ENCODE data around the gene TFIP11.

The TFIP11 gene

DNA sequence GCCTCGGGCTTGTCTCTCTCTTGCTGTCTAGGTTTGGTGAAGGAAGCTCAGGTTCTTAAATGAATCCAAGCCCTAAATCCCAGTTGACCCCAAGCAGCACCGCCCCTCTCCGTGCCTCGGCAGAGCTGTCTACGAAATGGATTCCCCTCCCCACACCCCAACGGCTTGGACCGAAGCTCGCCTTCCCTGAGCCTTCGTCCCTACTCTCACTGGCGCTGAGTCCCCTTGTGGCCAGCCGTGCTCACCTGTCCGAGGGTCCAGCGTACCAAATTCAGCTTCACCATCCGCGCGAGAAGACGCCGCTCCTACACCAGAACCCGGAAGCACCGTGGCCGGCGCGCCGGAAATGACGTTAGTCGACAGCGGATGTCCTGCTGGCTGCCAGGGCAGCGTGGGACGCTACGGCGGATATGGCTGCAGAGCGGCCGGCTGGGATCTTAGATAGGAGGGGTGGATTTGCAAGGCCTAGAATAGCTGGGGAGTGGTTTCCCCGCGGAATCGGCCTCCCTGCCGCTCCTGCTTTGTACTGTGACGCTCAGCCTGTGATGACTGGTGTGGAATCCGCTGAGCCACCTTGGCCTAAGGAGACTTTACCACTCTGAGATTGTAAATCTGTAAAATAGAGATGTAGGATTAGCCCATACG is at the start of gene TFIP11:
Gene TFIP11 (minus strand): TSS at position 325 of the 645 bp plus-strand sequence. CDS start 2,201 bp downstream, outside the sequence.
- peak within 1 kb of the TSS; percentile 98 for H3K4me3 ChIP-seq (ENCODE audit: low read length)
- H3K9ac ChIP-seq (ENCODE audit: low read length): peak within 1 kb of the TSS; percentile 97
- H3K36me3 ChIP-seq (ENCODE audit: control insufficient read depth, insufficient read depth, low read length, severe bottlenecking): peaks cover 29% of the 10 kb centered on the region
- H3K9me3 ChIP-seq (ENCODE audit: control insufficient read depth, low read length): no peaks in the 10 kb centered on the region
- H3K27me3 ChIP-seq (replicated peaks; ENCODE audit: control insufficient read depth, insufficient read depth, low read length): no peaks in the 10 kb centered on the region
- peaks cover 23% of the 10 kb centered on the region for H3K4me1 ChIP-seq (ENCODE audit: control insufficient read depth, insufficient read depth, low read length)
- DNase-seq (ENCODE audit: low read depth): peak; percentile 97

DNA sequence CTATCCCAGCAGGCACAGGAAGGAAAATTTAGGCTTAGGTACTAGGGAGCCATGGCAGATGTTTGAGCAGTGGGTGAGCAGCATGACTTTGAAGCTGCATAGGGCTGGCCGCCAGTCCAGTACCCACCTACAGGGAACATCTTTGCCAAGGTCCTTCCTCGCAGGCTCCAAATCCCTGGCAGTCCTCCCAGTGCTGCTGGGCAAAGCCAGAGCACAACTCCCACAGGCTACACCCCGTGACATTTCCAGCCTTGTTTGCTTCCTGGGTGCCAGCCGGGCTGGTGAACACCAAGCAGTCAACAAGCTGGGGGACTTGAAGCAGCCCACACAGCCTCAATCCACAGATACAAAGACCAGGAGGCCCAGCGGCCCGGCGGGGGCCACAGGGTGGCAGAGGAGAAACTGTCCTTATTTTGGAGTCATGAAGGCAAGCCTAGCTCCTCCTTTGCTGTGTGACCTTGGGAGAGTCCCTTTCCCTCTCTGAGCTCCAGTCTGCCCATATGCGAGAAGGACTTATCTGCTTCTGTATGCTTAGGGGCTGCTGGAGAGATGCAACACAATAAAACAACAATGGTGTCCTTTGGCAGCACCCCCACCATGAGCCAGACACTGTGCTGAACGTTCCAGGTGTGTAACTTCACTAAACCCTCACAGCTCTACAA is 49.6 kb upstream of the TFIP11 start:
- H3K9me3 ChIP-seq (ENCODE audit: control insufficient read depth, low read length): no peaks in the 10 kb centered on the region
- H3K27me3 ChIP-seq (replicated peaks; ENCODE audit: control insufficient read depth, insufficient read depth, low read length): no peaks in the 10 kb centered on the region
- no peak overlapping the region for H3K9ac ChIP-seq (ENCODE audit: low read length)
- H3K36me3 ChIP-seq (ENCODE audit: control insufficient read depth, insufficient read depth, low read length, severe bottlenecking): no peaks in the 10 kb centered on the region
- H3K4me3 ChIP-seq (ENCODE audit: low read length): no peak overlapping the region
- no peak for DNase-seq (ENCODE audit: low read depth)
- H3K4me1 ChIP-seq (ENCODE audit: control insufficient read depth, insufficient read depth, low read length): peaks cover 11% of the 10 kb centered on the region

DNA sequence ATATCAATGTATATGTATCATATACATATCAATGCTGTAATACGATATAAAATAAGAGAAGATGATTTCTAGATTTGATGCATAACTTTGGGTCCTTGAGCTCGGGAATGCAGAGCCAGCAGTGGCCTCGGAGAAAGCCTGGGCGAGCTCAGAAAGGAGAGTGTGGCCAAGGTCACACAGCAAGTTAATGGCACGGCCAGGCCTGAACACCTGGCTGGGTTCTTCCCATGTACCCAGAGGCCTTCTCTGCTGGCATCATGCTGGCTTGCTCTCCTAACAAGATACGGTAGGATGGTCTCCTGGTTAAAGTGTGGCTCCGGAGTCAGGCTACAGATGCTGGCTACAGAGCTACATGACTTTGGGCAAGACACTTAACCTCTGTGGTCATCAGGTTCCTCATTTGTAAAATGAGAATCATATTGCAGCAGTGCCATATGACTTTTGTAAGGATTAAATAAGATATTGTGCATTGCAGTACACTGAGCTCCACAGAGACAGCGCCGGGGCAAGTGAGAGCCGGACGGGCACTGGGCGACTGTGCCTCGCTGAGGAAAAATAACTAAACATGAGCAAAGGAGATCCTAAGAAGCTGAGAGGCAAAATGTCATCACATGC is 47.8 kb upstream of the TFIP11 start:
- no peak for DNase-seq (ENCODE audit: low read depth)

DNA sequence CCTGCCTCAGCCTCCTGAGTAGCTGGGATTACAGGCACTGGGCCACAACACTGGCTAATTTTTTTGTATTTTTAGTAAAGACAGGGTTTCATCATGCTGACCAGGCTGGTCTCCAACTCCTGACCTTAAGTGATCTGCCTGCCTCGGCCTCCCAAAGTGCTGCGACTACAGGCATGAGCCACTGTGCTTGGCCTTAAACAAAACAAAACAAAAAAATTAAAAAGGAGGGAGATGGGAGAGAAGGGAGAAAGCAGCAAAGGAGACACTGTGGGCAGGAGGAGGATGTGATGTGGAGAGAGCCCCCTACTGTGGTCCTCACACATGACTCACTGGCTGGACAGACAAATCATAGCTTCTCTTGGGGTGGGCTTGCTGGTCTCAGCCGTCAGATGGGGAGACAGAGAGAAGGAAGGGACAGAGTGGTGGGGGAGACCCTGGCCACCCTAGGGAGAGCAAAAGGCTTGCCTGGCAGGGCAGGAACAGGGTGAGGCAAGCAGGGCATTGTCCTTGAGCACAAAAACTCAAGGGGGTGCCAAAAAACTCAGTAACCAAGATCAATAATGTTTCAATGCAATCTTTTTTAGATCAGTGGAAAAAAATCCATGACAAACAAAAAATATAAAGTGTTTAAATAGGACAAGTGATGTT is 46.1 kb upstream of the TFIP11 start:
- H3K9ac ChIP-seq (ENCODE audit: low read length): peak overlapping the region; percentile 69
- DNase-seq (ENCODE audit: low read depth): peak; percentile 18

More for the DNA sequence above, 47.8 kb upstream of the TFIP11 start:
- H3K36me3 ChIP-seq (ENCODE audit: control insufficient read depth, insufficient read depth, low read length, severe bottlenecking): no peaks in the 10 kb centered on the region
- no peaks in the 10 kb centered on the region for H3K9me3 ChIP-seq (ENCODE audit: control insufficient read depth, low read length)
- H3K4me1 ChIP-seq (ENCODE audit: control insufficient read depth, insufficient read depth, low read length): peaks cover 11% of the 10 kb centered on the region
- no peak overlapping the region for H3K4me3 ChIP-seq (ENCODE audit: low read length)
- H3K9ac ChIP-seq (ENCODE audit: low read length): no peak overlapping the region
- H3K27me3 ChIP-seq (replicated peaks; ENCODE audit: control insufficient read depth, insufficient read depth, low read length): no peaks in the 10 kb centered on the region

DNA sequence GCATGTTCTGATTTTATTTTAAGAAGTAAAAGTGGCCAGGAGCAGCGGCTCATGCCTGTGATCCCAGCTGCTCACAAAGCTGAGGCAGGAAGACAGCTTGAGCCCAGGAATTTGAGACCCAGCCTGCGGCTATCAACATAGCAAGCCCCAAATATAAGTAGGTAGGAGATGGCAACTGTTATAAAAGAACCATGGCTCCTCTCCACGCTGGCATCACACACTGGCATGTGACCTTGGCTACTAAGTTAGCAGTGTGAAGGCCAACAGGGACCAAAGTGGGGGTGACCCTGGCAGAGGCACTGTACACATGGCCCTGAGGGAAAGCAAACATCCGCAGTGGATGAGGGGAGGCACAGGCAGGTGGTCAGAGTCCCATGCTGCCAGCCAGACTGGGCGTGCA is 44.6 kb upstream of the TFIP11 start:
- Histone ChIP-seq H3K27me3 (replicated peaks; ENCODE audit: control insufficient read depth, insufficient read depth, low read length) (no peaks in the 10 kb centered on the region), H3K9me3 (ENCODE audit: control insufficient read depth, low read length) (no peaks in the 10 kb centered on the region), H3K9ac (ENCODE audit: low read length) (no peak overlapping the region), H3K4me3 (ENCODE audit: low read length) (no peak overlapping the region), H3K4me1 (ENCODE audit: control insufficient read depth, insufficient read depth, low read length) (peaks cover 23% of the 10 kb centered on the region), H3K36me3 (ENCODE audit: control insufficient read depth, insufficient read depth, low read length, severe bottlenecking) (no peaks in the 10 kb centered on the region)
- DNase-seq (ENCODE audit: low read depth): no peak

More for the DNA sequence above, 46.1 kb upstream of the TFIP11 start:
- Histone ChIP-seq H3K4me3 (ENCODE audit: low read length) (peak overlapping the region; percentile 66), H3K27me3 (replicated peaks; ENCODE audit: control insufficient read depth, insufficient read depth, low read length) (no peaks in the 10 kb centered on the region), H3K4me1 (ENCODE audit: control insufficient read depth, insufficient read depth, low read length) (peaks cover 12% of the 10 kb centered on the region), H3K36me3 (ENCODE audit: control insufficient read depth, insufficient read depth, low read length, severe bottlenecking) (no peaks in the 10 kb centered on the region), H3K9me3 (ENCODE audit: control insufficient read depth, low read length) (no peaks in the 10 kb centered on the region)

DNA sequence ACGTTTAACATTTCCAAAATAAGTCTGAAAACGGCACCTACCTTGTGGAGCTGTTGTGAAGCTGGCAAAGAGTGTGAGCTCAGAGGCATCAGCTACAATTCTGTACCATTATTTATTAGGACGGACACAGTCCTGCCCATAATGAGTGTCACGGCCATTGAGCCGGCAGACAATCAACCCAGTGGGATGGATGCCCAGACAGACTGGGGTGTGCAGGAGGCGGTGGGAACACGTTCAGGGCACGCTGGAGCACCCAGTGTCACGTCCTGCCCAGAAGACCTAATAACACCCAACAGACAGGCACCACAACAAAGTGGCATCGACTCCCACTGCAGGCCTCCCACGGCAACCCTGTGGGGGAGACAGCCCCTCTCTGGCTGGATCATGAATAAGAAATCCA is 43.2 kb upstream of the TFIP11 start:
- no peak overlapping the region for H3K9ac ChIP-seq (ENCODE audit: low read length)

DNA sequence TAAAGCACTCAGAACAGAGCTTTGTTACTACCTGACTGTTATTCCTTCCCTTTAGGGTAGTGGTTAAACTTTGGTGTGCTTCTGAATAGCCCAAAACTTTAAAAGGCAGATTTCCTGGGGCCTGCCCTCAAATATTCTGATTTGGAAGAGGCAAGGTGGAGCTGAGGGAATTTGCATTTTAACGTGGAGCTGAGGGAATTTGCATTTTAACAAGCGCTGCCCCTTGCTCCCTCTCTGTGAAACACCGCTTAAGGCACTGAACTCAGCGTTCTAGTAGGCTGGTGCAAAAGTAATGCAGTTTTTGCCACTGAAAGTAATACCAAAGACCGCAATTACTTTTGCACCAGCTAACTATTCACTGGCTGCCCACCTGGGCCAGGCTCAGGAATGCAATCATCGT is 42.7 kb upstream of the TFIP11 start:
- no peak for DNase-seq (ENCODE audit: low read depth)

More for the DNA sequence above, 43.2 kb upstream of the TFIP11 start:
- Histone ChIP-seq H3K27me3 (replicated peaks; ENCODE audit: control insufficient read depth, insufficient read depth, low read length) (no peaks in the 10 kb centered on the region), H3K36me3 (ENCODE audit: control insufficient read depth, insufficient read depth, low read length, severe bottlenecking) (no peaks in the 10 kb centered on the region), H3K4me3 (ENCODE audit: low read length) (no peak overlapping the region), H3K4me1 (ENCODE audit: control insufficient read depth, insufficient read depth, low read length) (peaks cover 33% of the 10 kb centered on the region), H3K9me3 (ENCODE audit: control insufficient read depth, low read length) (no peaks in the 10 kb centered on the region)
- no peak for DNase-seq (ENCODE audit: low read depth)

DNA sequence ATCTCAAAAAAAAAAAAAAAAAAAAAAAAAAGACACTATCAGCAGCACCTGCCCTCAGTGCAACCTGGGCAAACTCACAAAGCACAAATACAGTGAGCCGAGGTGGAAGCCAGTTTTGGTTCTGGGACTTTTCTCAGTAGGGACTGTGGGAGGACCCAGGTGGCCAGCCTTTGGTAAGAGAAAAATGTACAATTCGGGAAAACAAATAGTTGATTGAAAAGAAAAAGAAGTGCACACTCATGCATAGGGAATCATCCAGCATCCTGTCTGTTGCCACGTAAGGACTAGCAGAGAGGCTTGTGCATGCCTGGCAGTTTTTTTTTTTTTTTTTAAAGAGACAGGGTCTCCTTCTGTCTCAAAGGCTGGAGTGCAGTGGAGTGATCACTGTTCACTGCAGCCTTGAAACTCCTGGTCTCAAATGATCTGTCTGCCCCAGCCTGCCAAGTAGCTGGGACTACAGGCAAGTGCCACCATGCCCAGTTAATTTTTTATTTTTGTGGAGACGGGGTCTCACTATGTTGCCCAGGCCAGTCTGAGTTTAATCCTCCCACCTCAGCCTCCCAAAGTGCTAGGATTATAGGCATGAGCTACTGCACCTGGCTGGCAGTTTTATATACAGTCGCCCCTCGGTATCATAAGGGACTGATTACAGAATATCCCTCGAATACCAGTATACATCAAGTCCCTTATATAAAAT is 40.9 kb upstream of the TFIP11 start:
- Histone ChIP-seq H3K4me1 (ENCODE audit: control insufficient read depth, insufficient read depth, low read length) (peaks cover 32% of the 10 kb centered on the region), H3K9me3 (ENCODE audit: control insufficient read depth, low read length) (no peaks in the 10 kb centered on the region), H3K36me3 (ENCODE audit: control insufficient read depth, insufficient read depth, low read length, severe bottlenecking) (no peaks in the 10 kb centered on the region), H3K9ac (ENCODE audit: low read length) (peak overlapping the region; percentile 51), H3K27me3 (replicated peaks; ENCODE audit: control insufficient read depth, insufficient read depth, low read length) (no peaks in the 10 kb centered on the region), H3K4me3 (ENCODE audit: low read length) (no peak overlapping the region)
- peak; percentile 63 for DNase-seq (ENCODE audit: low read depth)

More for the DNA sequence above, 42.7 kb upstream of the TFIP11 start:
- no peak overlapping the region for H3K9ac ChIP-seq (ENCODE audit: low read length)
- no peaks in the 10 kb centered on the region for H3K9me3 ChIP-seq (ENCODE audit: control insufficient read depth, low read length)
- H3K4me3 ChIP-seq (ENCODE audit: low read length): no peak overlapping the region
- H3K4me1 ChIP-seq (ENCODE audit: control insufficient read depth, insufficient read depth, low read length): peaks cover 38% of the 10 kb centered on the region
- H3K36me3 ChIP-seq (ENCODE audit: control insufficient read depth, insufficient read depth, low read length, severe bottlenecking): no peaks in the 10 kb centered on the region
- no peaks in the 10 kb centered on the region for H3K27me3 ChIP-seq (replicated peaks; ENCODE audit: control insufficient read depth, insufficient read depth, low read length)

DNA sequence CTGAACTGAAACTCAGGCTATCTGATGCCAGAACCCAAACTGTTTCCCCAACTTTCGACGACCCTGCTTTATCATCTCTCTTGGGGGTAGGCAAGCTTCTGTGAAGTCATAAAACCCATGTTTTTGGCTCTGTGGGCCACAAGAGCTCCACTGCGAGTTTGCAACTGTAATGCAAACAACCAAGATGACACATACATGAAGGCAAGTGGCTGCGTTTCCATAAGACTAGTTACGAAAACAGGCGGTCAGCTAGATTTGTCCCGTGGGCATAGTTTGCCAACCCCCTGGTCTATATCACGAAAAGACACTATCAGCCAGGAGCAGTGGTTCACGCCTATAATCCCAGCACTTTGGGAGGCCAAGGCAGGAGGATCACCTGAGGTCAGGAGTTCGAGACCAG is 40.2 kb upstream of the TFIP11 start:
- Histone ChIP-seq H3K36me3 (ENCODE audit: control insufficient read depth, insufficient read depth, low read length, severe bottlenecking) (no peaks in the 10 kb centered on the region), H3K9me3 (ENCODE audit: control insufficient read depth, low read length) (no peaks in the 10 kb centered on the region), H3K4me1 (ENCODE audit: control insufficient read depth, insufficient read depth, low read length) (peaks cover 28% of the 10 kb centered on the region), H3K9ac (ENCODE audit: low read length) (no peak overlapping the region), H3K27me3 (replicated peaks; ENCODE audit: control insufficient read depth, insufficient read depth, low read length) (no peaks in the 10 kb centered on the region), H3K4me3 (ENCODE audit: low read length) (no peak overlapping the region)
- DNase-seq (ENCODE audit: low read depth): no peak

DNA sequence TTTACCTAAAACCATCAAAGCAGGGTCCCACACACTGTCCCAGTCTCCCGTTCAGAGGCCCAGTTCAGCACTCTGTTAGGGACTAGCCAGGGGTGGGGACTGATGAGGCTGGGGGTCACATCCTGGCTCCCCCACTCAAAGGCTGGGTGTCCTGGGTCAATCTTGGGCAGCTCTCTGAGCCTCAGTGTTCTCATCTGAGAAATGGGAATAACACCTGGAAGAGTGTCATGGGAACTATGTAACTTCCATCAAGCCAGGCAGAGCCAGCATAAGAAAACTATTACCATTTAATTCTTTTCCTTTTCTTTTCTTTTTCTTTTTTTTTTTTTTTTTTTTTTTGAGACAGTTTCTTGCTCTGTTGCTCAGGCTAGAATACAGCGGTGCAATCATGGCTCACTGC is 39.3 kb upstream of the TFIP11 start:
- Histone ChIP-seq H3K36me3 (ENCODE audit: control insufficient read depth, insufficient read depth, low read length, severe bottlenecking) (no peaks in the 10 kb centered on the region), H3K27me3 (replicated peaks; ENCODE audit: control insufficient read depth, insufficient read depth, low read length) (no peaks in the 10 kb centered on the region), H3K4me1 (ENCODE audit: control insufficient read depth, insufficient read depth, low read length) (peaks cover 34% of the 10 kb centered on the region), H3K4me3 (ENCODE audit: low read length) (no peak overlapping the region), H3K9me3 (ENCODE audit: control insufficient read depth, low read length) (no peaks in the 10 kb centered on the region), H3K9ac (ENCODE audit: low read length) (peak overlapping the region; percentile 46)
- no peak for DNase-seq (ENCODE audit: low read depth)
